Stomach (tissue), 9 donors: Measurements from ENCODE around the gene POLR3GL. TPM values are rescaled to one million over a fixed set of nuclear protein-coding genes. Genes with fewer than 3 reads are reported as not detected.
A peak's percentile ranks its signal among the peaks of the same experiment; 100 is the strongest.

Source experiments
- DNase-seq, 2 donors: peaks; one replicate each; pipeline versions ENCODE4 v3.0.0 to v3.0.0-alpha.2; 2013 to 2019
- H3K27ac ChIP-seq, 5 donors: fragments of 200-600 bp in 4 of 5; sonication (generic) in 4 of 5; one replicate each; pipeline ENCODE4 v1.5.1; 2013 to 2019; ENCODE audit warnings: mild to moderate bottlenecking in 1 of 5, moderate library complexity in 1 of 5
- H3K27me3 ChIP-seq, 3 donors: fragments of 200-600 bp; sonication (generic); one replicate each; pipeline ENCODE4 v1.5.1; 2017 to 2019; ENCODE audit warnings: mixed run types in 1 of 3
- H3K36me3 ChIP-seq, 4 donors: fragments of 200-600 bp; sonication (generic); 1 replicate in 3 of 4; 2 replicates in 1 of 4; pipeline ENCODE4 v1.5.1; 2016 to 2019
- H3K4me1 ChIP-seq, 4 donors: fragments of 200-600 bp; sonication (generic); one replicate each; pipeline ENCODE4 v1.5.1; 2016 to 2019
- H3K4me3 ChIP-seq, 4 donors: fragments of 200-600 bp; sonication (generic) in 3 of 4; one replicate each; pipeline ENCODE4 v1.5.1; 2016 to 2019; ENCODE audit warnings: mild to moderate bottlenecking in 1 of 4
- H3K9me3 ChIP-seq, 4 donors: fragments of 200-600 bp; sonication (generic); one replicate each; pipeline ENCODE4 v1.5.1; 2016 to 2019
- EP300 ChIP-seq: sonication (generic); formaldehyde crosslinking; IDR thresholded peaks from one replicate; pipeline ENCODE4 v1.6.1; 2017; ENCODE audit warnings: antibody characterized with exemption
- POLR2A ChIP-seq, 4 donors: fragments of 450-650 bp; IDR thresholded peaks; one replicate each; pipeline ENCODE4 v1.6.1; 2016; ENCODE audit warnings: antibody characterized with exemption in 4 of 4, control low read depth in 2 of 4, mild to moderate bottlenecking in 1 of 4, moderate library complexity in 1 of 4
- POLR2AphosphoS5 ChIP-seq, 3 donors: sonication (generic); formaldehyde crosslinking; IDR thresholded peaks; one replicate each; pipeline ENCODE4 v1.6.1; 2016; ENCODE audit warnings: antibody characterized with exemption in 3 of 3
- WGBS, 5 donors: extraction: QIAGEN DNeasy Blood & Tissue Kit in 3 of 5; methylation state at CpG; one replicate each; pipeline versions ENCODE4 v1.1.5 to v1.1.7; 2013 to 2018; 5-methylcytosine and 5-hydroxymethylcytosine counted together
- intact Hi-C: fragments of 100-400 bp; cut with DNase I; formaldehyde crosslinking; loops from one replicate; pipeline ENCODE4 v1.15.1; 2023; ENCODE audit warnings: low total_unique reads
- polyA plus RNA-seq, 3 donors: library from polyadenylated mRNA; stranded (reverse); fragments of 200-250 nt; gene quantifications; one replicate each; pipeline ENCODE4 v1.2.3, GENCODE V29; 2013
- total RNA-seq, 5 donors: library from RNA; depleted of rRNA; stranded (reverse); fragments of >200 nt; gene quantifications; one replicate each; pipeline versions ENCODE4 v1.1.0 to v1.2.3, GENCODE V29; 2014 to 2016
- TF ChIP-seq, protein P1 (sequence below), 7 experiments: fragments of 450-650 bp in 4 of 7; fragments of 200-600 bp in 3 of 7; sonication (generic) in 3 of 7; IDR thresholded peaks; one replicate each; pipeline ENCODE4 v1.5.1; 2016 to 2019; ENCODE audit warnings: antibody characterized with exemption in 7 of 7, control low read depth in 2 of 7, mild to moderate bottlenecking in 1 of 7
- donor health status: healthy with polysubstance abuse.
- donor health status: Bipolar disorder and iron deficiency.
- donor health status: healthy.

Gene POLR3GL
- total and polyA plus RNA-seq, 8 donors = 5.8 to 165 (median 26.9) TPM

DNA sequence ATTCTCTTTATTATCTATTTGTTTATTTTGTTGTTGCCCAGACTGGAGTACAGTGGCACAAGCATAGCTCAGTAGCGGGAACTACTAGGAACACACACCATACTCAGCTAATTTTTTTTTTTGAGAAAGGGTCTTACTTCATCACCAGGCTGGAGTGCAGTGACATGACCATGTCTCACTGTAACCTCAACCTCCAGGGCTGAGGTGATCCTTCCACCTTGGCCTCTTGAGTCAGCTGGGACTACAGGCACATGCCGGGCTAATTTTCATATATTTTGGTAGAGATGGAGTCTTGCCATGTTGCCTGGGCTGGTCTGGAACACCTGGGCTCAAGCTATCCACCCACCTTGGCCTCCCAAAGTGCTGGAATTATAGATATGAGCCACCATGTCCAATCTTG, 37.2 kb downstream of the POLR3GL start:
- intact Hi-C loops = no loop called here
- H3K9me3 ChIP-seq = no peaks in the 10 kb centered on the region
- H3K36me3 ChIP-seq = no peaks in the 10 kb centered on the region
- no peaks in the 10 kb centered on the region for H3K27me3 ChIP-seq
- peak overlapping the region in 4 of 5 donors; percentile 12 to 100 (median 42) for H3K27ac ChIP-seq
- no peak for DNase-seq
- H3K4me3 ChIP-seq = no peak overlapping the region
- peaks cover 41 to 62% (median 49%) of the 10 kb centered on the region in 4 donors for H3K4me1 ChIP-seq
- TF ChIP-seq POLR2AphosphoS5 (IDR thresholded peaks at IDR 0.05) (no peak), POLR2A (IDR thresholded peaks at IDR 0.05) (no peak), EP300 (no peak)
- TF ChIP-seq, protein P1, sequence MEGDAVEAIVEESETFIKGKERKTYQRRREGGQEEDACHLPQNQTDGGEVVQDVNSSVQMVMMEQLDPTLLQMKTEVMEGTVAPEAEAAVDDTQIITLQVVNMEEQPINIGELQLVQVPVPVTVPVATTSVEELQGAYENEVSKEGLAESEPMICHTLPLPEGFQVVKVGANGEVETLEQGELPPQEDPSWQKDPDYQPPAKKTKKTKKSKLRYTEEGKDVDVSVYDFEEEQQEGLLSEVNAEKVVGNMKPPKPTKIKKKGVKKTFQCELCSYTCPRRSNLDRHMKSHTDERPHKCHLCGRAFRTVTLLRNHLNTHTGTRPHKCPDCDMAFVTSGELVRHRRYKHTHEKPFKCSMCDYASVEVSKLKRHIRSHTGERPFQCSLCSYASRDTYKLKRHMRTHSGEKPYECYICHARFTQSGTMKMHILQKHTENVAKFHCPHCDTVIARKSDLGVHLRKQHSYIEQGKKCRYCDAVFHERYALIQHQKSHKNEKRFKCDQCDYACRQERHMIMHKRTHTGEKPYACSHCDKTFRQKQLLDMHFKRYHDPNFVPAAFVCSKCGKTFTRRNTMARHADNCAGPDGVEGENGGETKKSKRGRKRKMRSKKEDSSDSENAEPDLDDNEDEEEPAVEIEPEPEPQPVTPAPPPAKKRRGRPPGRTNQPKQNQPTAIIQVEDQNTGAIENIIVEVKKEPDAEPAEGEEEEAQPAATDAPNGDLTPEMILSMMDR (IDR thresholded peaks at IDR 0.05) = no peak
- 96 to 100% (median 100%) methylated on average over 2 of the region's 2 CpGs for WGBS, 5 donors

DNA sequence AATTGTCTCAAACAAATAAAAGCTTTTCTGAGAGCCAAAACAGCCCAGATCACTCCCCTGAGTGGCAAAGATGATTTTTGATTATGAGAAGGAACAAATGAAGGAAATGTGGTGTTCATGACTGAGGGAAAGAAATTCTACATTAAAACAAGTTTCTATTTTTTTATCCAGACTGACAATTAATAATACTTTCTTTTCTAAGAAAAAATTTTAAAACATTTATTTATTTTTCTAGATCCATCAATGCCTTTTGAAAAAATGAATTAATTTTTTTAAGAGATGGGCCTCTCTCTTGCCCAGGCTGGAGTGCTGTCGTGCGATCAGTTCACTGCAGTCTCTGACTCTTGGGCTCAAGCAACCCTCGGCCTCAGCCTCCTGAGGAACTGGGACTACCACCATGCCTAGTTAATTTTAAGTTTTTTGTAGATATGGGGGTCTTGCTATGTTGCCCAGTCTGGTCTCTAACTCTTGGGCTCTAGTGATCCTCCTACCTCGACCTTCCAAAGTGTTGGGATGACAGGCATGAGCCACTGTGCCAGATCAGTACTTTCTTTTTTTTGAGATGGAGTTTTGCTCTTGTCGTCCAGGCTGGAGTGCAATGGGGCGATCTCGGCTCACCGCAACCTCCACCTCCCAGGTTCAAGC, 43.1 kb downstream of the POLR3GL start:
- Histone ChIP-seq H3K9me3 (no peaks in the 10 kb centered on the region), H3K4me3 (no peak overlapping the region)
- TF ChIP-seq, protein P1 (IDR thresholded peaks at IDR 0.05) = no peak
- TF ChIP-seq EP300 (no peak), POLR2A (IDR thresholded peaks at IDR 0.05) (no peak), POLR2AphosphoS5 (IDR thresholded peaks at IDR 0.05) (no peak)

DNA sequence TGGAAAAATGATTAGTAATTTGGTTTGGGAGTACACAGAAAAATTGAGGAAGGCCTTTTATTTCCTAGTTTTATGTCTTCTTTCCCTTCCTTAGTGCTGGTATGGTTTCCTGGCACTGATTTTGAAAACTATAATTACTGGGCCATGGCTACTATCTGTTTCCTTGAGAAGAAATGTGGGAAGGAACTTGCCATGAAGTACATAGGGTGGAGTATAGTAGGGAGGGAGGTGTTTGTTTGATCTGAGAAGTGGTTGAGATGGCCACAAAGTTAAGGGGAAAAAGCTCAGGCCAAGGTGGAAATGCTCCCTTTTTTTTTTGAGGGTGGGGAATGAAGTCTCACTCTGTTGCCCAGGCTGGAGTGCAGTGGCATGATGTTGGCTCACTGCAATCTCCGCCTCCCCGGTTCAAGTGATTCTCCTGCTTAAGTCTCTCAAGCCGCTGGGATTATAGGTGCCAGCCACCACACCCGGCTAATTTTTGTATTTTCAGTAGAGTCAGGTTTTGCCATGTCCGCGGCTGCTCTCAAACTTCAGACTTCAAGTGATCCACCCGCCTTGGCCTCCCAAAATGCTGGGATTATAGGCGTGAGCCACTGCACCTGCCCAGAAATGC, 45.7 kb downstream of the POLR3GL start:
- 79 to 88% (median 86%) methylated on average over 8 of the region's 8 CpGs for WGBS, 5 donors
- Histone ChIP-seq H3K27me3 (no peaks in the 10 kb centered on the region), H3K4me1 (peaks cover 15 to 48% (median 28%) of the 10 kb centered on the region in 4 donors), H3K4me3 (no peak overlapping the region), H3K27ac (peak overlapping the region in 4 of 5 donors; percentile 33 to 79 (median 36)), H3K9me3 (no peaks in the 10 kb centered on the region), H3K36me3 (no peaks in the 10 kb centered on the region)
- no peak for TF ChIP-seq EP300
- TF ChIP-seq POLR2A (IDR thresholded peaks at IDR 0.05) = no peak
- TF ChIP-seq POLR2AphosphoS5 (IDR thresholded peaks at IDR 0.05) = no peak
- TF ChIP-seq, protein P1 (IDR thresholded peaks at IDR 0.05) = no peak
- intact Hi-C loops = loop anchor here (5.0 to 10.0 kb wide), 2 partner anchors 38 to 105 kb away; no protein-coding TSS in a partner anchor
- no peak for DNase-seq

More for the DNA sequence above, 43.1 kb downstream of the POLR3GL start:
- H3K27ac ChIP-seq = peak overlapping the region; percentile 2 to 89 (median 76)
- H3K36me3 ChIP-seq = no peaks in the 10 kb centered on the region
- WGBS, 5 donors = 88 to 93% (median 88%) methylated on average over 8 of the region's 8 CpGs
- intact Hi-C loops = no loop called here
- DNase-seq = no peak
- peaks cover 13 to 47% (median 25%) of the 10 kb centered on the region in 4 donors for H3K4me1 ChIP-seq
- H3K27me3 ChIP-seq = no peaks in the 10 kb centered on the region

DNA sequence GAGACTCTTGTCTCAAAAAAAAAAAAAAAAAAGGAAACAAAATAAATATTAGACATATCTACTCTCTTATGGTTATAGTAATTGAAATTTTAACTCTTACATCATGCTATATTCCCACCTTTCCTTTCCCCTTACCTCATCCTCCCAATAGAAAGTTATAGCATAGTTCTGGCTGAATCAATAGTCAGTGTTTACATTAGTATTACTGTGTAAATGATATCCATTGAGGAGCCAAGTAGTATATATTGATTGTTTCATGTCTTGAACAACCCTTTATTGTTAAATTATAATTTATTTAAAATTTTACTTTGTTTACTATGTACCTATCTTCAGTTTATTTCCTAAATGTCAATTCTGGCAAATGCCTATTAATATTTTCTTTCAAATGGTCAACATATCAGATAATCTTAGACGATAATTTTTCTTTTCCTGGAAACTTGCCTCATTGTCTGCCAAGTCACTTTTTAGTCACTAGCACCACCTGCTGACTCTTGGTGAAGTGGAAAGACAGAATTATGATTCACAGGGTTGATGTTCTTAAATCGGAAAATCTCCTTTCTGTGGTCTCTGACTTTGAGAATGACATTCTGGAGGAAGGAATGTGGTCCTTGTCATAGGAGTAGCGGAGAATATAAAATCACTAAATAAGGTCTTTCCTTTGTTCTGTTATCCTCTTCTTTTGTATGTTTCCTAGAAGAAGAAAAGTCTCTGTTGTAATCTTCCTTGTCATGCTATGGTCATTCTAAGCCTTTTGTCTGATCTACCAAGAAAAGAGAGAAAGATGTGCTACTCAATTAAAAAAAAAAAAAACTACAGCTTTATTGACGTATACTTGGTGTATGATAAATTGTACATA, 48.4 kb downstream of the POLR3GL start:
- intact Hi-C loops = loop anchor here (5.0 to 10.0 kb wide), 2 partner anchors 41 to 108 kb away; no protein-coding TSS in a partner anchor
- TF ChIP-seq POLR2A (IDR thresholded peaks at IDR 0.05) = no peak
- no peak for TF ChIP-seq EP300
- TF ChIP-seq POLR2AphosphoS5 (IDR thresholded peaks at IDR 0.05) = peak in 2 of 3 donors; percentile 37 to 75
- TF ChIP-seq, protein P1 (IDR thresholded peaks at IDR 0.05) = peak in 5 of 7 experiments; percentile 44 to 76 (median 66)
- DNase-seq = peak; percentile 39 to 87

More for the DNA sequence above, 48.4 kb downstream of the POLR3GL start:
- H3K36me3 ChIP-seq = no peaks in the 10 kb centered on the region
- H3K4me1 ChIP-seq = peaks cover 4 to 23% (median 13%) of the 10 kb centered on the region in 4 donors
- 3 to 12% (median 6%) methylated on average over 4 of the region's 4 CpGs for WGBS, 5 donors
- no peak overlapping the region for H3K4me3 ChIP-seq
- H3K27ac ChIP-seq = no peak overlapping the region
- H3K9me3 ChIP-seq = no peaks in the 10 kb centered on the region
- H3K27me3 ChIP-seq = peaks cover 0 to 8% (median 0%) of the 10 kb centered on the region in 3 donors
